ENCODE results near the gene FAM234A.
"Not testable (repeated sequence)": the region's sequence is repeated elsewhere in the genome, so short reads cannot be mapped to it uniquely, and the experiment has no call there.

Gene FAM234A

DNA sequence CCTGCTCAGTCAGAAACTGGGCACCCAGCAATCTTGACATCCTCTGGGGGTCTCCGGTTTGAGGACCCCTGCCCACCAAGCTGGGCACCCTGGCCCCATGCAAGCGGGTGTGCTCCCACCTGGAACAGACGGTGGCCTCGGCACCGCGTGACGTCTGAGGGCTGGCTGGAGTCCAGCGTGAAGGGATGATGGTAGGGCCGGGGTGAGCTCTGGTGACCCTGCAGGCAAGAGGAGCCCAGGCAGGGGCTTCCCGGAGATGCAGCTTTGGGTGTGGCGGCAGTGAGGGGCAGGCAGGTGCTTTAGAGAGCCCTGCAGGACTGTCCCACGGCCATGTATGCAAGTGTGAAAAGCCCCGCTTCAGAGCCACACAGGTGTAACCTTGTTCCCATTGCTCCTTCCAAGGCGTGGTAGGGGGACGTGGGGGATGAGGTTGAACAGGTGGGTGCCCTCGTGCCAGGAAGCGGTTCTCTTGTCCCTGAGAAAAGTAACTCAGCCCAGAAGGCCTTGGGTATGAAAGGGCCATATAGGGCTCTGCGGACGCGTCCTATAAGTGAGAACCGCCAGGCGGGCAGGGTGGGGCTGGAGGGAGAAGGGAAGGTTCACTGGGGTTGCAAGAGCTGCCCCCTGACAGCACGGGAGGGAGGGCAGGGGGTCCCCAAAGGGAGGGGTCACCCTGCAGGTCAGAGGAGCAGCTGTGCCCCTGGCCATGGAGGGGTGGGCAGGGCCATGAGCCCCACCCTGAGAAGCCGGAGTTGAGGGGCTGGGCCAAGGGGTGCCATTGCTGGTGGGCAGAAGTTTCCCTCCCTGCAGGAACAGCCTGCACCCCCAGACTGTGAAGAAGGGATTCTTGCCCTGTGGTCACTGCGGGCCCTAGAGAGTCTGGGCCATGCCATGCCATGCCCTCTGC is 31.9 kb downstream of the FAM234A start:
- no peak for DNase-seq

DNA sequence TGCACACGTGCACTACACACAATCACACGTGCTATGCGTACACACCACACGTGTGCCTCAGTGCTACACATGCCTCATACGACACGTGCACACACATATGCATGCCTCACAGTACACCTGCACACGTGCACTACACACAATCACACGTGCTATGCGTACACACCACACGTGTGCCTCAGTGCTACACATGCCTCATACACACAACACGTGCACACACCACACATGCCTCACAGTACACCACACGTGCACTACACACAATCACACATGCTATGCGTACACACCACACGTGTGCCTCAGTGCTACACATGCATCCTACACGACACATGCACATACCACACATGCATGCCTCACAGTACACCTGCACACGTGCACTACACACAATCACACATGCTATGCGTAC is 32.9 kb downstream of the FAM234A start:
- DNase-seq = not testable (repeated sequence)

DNA sequence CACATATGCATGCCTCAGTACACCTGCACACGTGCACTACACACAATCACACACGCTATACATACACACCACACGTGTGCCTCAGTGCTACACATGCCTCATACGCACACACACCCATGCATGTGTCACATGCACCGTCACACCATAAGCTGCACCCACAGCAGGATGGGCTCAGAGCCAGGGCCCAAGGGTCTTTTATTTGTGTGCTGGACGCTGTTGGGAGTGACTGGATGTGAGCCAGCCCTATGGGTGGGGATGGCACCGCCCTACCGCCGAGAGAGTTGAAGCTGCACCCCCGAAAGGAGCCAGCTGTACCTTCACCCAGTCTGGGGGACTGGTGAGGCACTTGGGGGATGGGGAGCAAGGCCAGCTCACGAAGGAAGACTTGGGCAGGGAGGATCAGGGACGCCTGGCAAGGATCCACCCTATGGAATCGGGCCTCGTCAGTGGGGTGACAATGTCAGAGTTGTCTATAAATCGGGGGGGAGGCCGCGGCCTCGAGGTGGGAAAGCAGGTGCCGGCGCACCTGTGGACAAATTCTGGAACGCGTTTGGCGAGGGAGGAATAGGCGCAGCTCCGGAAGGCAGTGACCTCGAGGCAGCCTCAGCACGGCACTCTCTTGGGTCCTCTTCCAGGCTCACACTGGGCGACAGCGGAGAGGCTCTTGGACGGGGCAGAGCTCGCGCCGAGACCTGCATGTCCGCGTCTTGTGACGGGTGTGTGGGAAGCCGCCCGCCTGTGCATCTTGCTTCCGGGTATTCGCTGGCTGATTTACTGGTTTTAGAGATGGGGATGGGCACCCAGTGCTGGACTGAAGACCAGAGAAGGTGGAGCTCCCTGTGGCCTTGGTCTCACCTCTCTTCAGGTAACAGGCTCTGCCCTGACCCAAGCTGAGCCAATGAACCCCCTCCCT is 33.8 kb downstream of the FAM234A start:
- no peak for DNase-seq

DNA sequence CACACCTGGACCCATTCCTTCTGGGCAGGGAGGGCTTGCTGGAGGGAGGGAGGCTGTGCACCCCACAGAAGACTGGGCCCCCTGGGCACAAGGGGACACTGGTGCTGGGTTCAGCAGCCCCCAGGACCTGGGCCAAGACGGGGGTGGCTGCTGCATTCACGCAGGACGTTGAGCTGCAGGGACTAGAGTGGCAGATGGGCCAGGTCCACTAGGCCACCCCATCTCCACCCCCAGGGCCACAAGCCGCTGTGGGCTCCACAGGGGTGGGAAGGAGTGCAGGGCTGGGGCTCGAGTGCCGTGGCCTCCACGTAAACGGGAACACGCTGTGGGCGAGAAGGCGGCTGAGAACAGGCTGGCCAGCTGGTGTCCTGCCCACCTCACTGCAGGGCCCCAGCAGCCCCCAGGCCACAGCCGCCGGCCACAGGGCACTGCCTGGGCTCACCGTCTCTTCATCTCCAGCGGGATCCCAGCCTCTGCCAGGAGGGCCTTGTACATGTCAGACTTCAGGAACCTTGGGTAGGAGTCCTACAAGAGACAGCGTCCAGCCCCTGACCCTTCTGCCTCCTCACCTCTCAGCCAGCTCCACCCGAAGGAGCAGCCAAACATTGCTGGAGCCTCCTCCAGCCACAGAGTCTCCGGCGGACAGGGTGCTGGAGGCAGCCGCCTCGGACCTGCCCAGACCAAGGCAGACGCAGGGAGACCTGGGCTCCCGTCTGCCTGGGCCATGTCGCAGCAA is 34.6 kb downstream of the FAM234A start:
- no peak for DNase-seq

DNA sequence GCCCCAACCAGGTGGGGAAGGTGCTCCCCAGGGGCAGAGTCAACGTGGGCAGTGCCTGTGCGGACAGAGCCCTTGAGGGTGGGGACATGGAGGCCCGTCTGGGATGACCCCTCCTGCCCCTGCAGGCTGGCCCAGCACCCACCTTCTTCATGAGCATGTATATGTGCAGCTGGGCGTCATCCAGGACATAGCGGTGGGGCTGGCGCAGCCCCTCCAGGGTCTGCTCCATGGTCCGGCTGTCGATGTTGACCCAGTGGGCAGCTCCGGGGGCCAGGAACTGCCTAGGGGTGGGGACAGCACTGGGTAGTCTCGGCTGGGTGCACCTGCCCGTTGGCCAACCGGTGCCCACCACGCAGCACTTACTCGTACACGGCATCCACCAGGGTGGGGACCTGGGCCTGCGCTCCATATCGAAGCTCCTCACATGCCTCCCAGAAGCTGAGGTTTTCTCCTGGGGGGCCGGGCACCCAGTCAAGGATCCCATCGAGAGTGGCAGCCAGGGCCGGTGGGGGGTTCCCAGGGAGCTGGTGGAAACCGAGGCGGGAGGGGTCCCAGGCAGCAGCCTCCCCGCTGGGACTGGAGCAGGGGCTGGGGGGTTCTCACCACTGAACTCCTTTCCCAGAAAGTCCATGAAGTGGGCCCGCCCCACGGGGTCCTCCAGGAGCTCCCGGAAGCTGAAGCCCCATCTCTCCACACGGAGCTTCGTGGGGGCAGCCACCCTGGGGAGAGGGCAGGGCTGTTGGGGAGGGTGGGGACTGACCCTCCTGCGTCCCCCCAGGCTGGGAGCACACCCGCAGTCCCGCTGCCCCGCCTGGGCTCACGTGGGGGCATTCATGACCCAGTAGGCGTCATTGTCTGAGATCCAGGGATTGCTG is 36.0 kb downstream of the FAM234A start:
- DNase-seq = no peak

DNA sequence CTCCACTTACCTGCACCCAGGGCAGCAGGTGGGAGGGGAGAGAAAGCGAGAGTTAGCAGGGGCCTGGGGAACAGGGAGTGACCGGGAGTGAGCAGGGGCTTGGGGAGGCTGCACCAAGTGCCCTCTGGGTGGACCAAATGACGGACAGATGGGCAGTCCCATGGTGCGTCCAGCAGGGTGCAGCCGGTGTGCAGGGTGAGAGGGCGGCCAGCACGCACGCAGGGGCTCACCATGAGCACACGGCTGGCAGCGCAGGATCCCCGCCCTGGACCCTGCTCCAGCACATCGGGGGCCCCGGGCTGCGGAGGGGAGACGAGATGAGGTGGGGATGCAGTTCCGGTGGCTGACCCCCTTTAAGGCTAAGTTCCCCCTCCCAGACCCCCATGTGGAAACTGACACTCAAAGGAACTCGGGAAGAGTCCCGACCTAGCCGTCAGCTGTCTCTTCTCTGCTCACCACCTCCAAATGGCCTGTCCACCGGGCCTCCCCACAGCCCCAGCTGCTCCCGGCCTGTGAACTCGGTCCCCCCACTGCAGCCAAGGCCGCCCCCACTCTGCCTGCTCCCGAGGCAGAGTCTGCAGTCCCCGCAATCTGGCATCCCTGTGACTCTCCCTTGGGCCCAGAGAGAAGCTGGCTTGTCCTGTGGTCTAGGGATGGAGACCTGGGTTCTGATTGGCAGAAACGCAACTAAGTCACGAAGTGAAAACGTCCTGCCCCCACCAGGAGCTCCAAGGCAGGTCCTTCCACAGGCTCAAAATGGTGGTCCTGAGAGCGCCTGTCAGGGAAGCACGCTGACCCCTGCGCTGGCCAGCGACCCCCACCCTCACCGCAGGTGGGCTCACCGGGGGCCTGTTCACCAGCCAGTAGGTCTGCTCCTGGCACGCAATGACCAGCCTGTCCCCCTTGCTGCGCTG is 38.3 kb downstream of the FAM234A start:
- DNase-seq = no peak

DNA sequence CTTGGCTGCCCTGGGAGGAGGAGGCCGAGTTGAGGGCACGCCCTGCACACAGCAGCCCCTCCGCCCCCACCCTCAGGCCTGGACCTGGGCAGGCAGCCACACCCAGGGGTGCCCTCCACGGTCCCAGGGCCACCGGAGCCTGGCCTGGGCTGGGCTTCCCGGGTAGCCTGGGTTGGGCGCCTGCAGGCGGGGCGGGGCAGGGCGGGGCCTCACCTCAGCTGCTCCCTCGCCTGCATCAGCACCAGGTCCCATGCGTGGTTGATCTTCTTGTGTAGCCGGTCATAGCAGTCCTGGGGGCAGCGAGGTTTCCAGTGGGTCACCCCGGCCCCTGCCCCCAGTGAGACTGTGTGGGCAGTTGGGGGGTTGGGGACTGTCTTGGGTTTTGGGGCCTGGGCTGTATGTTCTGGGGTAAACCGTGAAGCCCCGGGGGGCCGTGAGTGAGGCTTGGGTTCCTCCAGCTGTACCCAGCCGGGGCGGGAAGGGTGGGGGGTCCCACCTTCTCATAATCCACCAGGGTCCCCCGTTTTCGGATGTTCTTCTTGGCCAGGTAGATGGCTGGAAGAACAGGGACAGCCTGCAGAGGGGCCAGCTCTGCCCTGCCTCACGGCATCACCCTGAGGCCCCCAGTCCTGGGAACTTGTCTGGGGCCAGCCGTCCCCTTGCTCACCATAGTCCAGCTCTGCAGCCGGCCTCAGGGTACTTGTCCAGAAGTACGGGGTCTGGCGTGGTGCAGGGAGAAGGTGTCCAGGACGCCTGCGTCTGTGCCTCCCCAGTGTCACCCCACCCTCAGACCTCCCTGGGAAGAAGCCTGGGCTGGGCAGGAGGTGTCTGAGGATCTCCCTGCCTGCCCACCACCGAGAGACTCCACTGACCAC is 39.2 kb downstream of the FAM234A start:
- DNase-seq = no peak

DNA sequence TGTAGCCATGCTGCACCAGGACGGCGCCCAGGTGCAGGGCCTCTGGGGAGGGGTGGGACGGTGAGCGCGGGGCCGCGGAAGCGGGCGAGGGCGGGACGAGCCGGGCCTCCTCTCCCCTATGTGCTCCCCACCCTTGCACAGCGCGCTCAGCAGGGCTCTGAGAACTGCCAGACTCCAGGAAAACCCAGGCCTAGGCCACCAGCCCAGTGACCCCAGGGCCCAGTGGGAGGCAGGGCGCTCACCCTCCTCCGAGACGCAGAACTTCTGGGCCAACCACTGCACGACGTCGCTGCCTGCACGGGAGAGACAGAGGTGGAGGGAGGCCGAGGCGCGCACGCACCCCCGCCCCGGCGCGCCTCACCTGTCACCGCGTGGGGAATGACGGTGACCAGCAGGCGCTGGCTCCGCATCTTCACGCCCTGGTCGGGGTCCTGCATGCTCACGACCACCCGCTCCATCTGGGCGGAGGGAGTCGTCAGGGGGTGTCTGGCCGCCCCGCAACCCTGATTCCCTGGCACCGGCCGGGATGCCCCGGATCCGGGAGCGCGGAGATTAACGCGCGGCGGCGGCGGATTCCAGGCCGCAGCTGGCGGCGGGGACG is 40.5 kb downstream of the FAM234A start:
- no peak for DNase-seq

DNA sequence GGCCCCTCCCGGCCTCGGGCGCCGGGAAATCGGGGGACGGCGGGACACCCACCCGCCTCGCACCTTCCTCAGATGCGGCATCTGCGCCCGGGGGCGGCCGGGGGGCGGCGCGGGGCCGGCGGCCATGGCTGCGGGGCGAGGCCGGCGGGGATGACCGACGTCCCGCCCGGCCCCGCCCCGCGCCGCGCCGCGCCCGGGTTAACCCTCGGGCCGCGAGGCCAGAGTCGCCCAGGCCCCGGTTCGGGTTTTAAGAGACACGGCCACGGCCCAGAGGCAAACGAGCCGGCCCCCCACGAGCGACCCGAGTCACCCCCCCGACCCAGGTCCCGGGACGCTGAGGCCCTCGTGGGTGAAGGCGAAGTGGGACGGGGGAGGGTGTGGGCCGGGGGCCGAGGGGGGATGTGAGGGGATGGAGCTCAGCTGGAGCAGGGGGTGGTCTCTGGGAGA is 41.2 kb downstream of the FAM234A start, which contains the start of gene RGS11:
RGS11 (minus strand) TSS at position 159 of the 447 bp plus-strand sequence; CDS start at position 126, 33 bp downstream.
- no peak for DNase-seq

DNA sequence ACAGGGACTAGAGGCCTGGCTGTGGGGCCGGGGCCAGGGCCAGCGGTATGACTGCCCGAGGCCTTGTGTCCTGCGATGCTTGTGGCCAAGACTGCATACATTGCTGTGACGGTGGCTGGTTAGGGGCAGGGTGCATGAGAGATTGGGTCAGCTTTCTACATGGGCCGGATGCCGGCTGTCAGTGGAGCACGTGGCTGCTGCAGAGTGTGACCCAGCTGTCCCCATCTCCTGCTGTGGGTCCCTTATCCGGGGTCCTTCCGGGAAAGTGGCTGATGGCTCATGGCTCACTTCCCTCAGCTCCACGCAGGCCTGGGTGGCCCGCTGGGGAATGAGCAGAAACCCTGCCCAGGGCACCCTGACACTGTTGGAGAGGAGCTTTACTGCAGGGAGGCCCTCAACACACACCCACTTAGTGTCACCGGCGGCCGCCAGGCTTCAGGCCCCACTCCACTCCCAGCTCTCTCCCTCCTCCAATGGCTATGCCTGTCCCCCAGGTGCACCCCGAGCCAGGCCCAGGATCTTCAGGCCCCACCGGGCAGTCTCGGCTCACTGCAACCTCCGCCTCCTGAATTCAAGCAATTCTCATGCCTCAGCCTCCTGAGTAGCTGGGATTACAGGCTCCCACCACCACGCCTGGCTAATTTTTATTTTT is 41.9 kb downstream of the FAM234A start:
- no peak for DNase-seq

DNA sequence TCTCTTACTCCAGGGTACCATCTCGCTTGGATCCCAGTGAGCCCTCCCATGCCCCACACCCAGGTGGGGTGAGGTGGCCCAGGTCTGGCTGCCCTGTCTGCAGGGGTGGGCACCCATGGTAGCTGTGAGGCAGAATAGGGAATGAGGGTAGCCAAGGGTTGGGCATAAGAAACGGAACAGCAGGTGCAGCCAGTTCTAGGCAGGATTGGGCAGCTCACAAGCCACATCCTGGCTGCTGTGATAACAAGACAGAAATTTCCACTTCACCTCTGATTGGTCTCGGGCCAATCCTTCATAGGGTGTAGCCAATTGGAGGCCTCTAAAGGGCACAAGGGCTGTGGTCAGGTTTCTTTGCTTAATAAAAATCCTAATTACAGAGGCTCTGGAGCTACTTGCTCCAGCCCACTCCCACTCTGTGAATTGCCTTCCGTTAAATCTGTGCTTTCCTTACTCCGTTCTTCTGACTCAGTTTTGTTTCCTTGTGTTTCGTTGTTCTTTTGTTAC is 44.3 kb downstream of the FAM234A start:
- no peak for DNase-seq

DNA sequence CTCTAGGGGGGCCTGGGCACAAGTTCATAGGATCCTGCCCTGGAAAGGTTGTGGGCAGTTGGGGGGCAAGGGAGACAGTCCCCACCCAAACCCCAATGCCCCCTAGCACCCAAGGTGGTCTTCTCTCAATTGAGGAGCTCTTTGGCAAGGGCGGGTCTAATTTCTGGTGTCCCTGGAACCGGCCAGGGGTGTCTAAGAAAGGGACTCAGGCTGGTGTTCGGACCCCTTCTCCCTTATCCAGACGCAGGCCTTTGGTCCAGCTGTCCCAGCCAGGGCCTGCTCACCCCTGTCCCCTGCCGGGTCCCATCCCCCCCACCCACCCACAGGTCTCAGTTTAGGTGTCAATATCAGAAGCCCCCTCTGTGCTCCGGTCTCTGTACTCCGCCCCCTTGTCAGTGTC is 44.9 kb downstream of the FAM234A start:
- DNase-seq = no peak

DNA sequence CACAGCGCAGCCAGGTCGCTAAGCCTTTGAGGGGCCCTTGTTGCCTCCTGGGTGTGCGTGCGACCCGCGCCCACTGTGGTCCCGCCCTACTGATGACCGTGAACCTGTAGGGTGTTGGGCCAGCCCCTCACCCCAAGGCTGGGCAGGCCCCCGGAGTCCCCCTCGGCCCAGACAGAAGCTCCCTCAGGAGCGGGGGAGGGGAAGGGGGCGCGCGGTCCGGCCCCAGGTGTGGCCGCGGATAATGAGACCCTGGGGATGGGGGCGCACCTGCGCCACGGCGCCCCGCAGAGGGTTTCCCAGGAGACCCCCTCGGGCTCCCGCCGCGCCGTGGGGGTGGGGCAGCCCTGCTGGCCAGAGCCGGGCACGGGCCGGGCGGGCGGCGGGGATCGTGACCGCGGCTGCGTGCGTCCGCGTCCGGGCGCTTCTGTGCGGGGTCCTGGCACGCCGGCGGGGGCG is 45.4 kb downstream of the FAM234A start:
- DNase-seq = no peak

DNA sequence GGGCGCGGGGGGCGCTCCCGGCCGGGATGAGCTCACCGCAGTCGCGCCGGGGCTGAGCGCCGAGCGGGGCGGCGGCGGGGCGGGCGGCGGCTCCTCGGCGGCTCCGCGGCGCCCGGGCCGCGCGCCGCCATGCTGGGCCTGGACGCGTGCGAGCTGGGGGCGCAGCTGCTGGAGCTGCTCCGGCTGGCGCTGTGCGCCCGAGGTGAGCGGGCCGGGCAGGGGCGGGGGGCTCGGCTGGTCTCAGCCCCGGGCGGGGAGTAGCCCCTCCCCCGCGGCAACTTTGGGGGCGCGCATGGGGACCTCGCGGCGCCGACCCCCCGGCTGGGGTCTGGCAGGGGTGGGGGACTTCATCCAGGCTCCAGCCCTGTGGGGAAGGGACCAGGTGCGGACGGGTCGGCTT is 45.9 kb downstream of the FAM234A start, which contains the start of gene ARHGDIG:
ARHGDIG (plus strand) TSS at position 40 of the 400 bp plus-strand sequence; CDS start at position 130, 90 bp downstream.
- DNase-seq = no peak

DNA sequence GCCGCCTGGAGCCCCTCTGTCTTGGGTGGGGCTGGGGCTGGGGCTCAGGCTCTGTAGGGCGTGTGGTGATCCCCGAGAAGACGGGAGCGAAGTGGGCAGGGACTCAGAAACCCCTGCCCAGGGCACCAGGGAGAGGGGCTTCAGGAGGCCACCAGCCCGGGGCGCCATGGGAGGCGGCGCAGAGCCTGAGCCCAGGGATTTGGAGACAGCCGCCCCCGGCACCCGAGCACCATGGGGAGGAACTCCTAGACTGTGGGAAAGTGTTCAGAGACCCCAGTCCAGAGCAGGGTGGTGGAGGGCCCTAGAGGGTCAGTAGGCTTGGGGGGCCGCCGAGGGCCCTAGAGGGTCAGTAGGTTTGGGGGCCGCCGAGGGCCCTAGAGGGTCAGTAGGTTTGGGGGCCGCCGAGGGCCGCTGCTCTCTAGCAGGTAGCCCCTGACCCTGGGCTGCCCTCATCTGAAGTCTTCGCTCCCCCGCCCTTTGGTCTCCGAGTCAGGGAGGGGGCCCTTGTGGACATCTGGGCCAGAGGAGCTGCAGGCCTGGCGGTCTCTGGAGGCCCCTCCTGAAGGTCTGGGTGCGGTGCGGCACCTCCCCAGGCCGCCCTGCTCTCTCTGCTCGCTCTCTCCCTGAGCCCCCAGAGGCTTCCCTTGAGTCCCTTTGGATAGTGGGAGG is 46.5 kb downstream of the FAM234A start:
- no peak for DNase-seq

DNA sequence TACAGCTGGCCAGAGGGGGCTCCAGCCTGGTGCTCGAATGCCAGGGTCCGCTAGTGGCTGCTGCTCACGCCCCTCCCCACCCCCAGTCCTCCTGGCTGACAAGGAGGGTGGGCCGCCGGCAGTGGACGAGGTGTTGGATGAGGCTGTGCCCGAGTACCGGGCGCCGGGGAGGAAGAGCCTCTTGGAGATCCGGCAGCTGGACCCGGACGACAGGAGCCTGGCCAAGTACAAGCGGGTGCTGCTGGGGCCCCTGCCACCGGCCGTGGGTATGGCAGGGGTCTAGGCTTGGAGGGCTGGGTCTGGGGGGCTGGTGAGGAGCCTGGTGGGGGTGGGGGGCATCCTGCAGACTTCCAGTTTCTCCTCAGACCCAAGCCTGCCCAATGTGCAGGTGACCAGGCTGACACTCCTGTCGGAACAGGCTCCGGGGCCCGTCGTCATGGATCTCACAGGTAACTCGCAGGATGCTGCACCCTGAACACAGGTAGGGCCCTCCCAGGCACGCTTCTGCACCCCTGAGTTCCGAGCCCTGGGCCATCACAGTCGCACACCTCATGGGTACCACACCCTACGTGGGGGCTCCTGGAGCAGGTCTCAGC is 47.1 kb downstream of the FAM234A start:
- no peak for DNase-seq

DNA sequence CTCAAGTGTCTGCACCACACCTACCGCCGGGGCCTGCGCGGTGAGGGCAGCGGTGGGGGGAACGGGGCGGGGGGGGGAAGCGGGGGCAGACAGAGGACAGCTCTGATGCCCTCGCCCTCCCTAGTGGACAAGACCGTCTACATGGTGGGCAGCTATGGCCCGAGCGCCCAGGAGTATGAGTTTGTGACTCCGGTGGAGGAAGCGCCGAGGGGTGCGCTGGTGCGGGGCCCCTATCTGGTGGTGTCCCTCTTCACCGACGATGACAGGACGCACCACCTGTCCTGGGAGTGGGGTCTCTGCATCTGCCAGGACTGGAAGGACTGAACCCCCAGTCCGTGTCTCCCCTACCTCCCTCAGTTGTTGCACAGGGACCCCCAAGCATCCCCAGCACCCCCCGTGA is 47.9 kb downstream of the FAM234A start:
- DNase-seq = no peak
